IPS-15b (cell line): ENCODE data around the gene CBFA2T2.
"Not testable (repeated sequence)": the region's sequence is repeated elsewhere in the genome, so short reads cannot be mapped to it uniquely, and the experiment has no call there.

Experiments
- H3K27me3 ChIP-seq: one replicate; pipeline ENCODE4 v1.6.1; 2013; ENCODE audit warnings: low read length; ENCODE audit not compliant: control insufficient read depth, insufficient read depth
- H3K36me3 ChIP-seq: one replicate; pipeline ENCODE4 v1.6.1; 2013; ENCODE audit warnings: low read length; ENCODE audit not compliant: control insufficient read depth, insufficient read depth
- H3K4me1 ChIP-seq: one replicate; pipeline ENCODE4 v1.6.1; 2013; ENCODE audit warnings: mild to moderate bottlenecking, low read length; ENCODE audit not compliant: control insufficient read depth, insufficient read depth
- H3K4me3 ChIP-seq: one replicate; pipeline ENCODE4 v1.5.1; 2013; ENCODE audit warnings: low read depth, low read length
- H3K9ac ChIP-seq: one replicate; pipeline ENCODE4 v1.6.1; 2013; ENCODE audit warnings: low read depth, mild to moderate bottlenecking, low read length
- H3K9me3 ChIP-seq: one replicate; pipeline ENCODE4 v1.6.1; 2013; ENCODE audit warnings: mild to moderate bottlenecking, low read length; ENCODE audit not compliant: control insufficient read depth, insufficient read depth

CBFA2T2 gene

DNA sequence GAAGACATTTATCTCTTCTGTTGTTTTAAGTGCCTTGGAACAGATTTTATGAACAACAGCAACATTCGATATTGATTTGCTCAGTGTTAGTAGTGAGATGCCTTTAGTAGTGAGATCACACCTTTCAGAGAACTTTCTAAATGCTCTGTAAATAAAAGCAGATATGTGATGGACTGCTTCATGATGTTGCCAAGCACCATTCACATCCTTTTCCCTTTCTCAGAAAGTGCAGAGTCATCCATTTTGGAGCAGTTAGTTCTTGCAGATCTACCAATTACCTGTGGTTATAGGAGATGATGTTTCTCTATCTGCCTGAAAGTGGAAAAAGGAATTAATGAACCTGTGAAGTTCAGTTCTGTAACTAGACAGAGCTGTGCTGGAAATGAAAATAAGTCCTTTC is 27.0 kb downstream of the CBFA2T2 start:
- no peaks in the 10 kb centered on the region for H3K9me3 ChIP-seq
- no peak overlapping the region for H3K4me3 ChIP-seq
- H3K27me3 ChIP-seq: no peaks in the 10 kb centered on the region
- peaks cover 2% of the 10 kb centered on the region for H3K4me1 ChIP-seq
- no peaks in the 10 kb centered on the region for H3K36me3 ChIP-seq
- no peak overlapping the region for H3K9ac ChIP-seq

DNA sequence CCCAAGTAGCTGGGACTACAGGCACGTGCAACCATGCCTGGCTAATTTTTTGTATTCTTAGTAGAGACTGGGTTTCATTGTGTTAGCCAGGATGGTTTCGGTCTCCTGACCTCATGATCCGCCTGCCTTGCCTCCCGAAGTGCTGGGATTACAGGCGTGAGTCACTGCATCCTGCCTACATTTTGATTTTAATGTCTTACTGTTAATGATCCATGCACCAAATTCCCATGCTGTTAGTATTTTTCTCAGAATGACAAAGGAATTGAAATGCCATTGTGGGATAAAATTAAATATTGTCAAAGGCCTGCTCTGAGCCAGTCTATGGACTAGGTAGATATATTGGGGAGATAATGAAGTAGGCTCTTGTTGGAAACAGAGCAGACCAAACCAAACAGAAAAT is 28.2 kb downstream of the CBFA2T2 start:
- Histone ChIP-seq H3K9ac (no peak overlapping the region), H3K36me3 (no peaks in the 10 kb centered on the region), H3K4me1 (peaks cover 2% of the 10 kb centered on the region), H3K27me3 (no peaks in the 10 kb centered on the region), H3K4me3 (no peak overlapping the region), H3K9me3 (no peaks in the 10 kb centered on the region)

DNA sequence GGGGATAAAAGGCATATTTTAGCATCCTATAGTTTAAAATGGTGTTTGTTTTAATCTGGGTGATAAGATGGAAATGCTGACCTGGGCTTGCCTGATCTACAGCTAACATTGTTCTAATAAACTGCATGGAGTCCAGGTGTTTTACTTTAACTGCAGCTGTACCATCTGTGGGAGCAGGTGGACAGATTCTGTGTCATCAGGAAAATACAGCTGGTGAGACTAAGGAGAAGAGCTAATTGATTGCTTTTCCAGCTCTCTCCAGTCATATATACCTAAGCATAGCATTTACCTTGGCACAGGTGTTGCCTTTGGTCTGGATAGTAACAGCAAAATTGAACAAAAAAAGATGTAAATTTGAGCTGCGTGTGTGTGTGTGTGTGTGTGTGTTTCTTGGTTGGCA is 31.6 kb downstream of the CBFA2T2 start:
- H3K9me3 ChIP-seq: no peaks in the 10 kb centered on the region
- H3K4me3 ChIP-seq: no peak overlapping the region
- H3K4me1 ChIP-seq: peaks cover 2% of the 10 kb centered on the region
- no peaks in the 10 kb centered on the region for H3K27me3 ChIP-seq
- no peaks in the 10 kb centered on the region for H3K36me3 ChIP-seq
- no peak overlapping the region for H3K9ac ChIP-seq

DNA sequence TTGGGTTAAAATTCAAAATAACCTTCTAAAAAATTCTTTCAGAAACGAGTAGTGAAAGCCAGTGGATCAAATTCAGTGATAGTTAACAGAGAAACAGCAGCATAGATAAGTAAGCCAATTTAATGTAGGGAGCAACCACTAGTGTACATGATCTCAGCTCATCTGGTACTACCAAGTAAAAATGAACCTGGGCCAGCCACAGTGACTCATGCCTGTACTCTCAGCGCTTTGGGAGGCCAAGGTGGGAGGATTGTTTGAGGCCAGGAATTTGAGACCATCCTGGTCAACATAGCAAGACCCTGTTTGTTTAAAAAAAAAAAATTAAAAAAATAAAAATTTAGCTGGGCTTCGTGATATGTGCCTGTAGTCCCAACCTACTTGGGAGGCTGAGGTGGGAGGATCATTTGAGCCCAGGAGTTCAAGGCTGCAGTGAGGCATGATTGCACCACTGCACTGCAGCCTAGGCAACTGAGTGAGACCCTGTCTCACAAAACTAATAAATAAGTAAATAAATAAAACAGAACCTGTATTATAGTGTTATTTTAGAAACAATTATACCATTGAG is 32.4 kb downstream of the CBFA2T2 start:
- Histone ChIP-seq H3K9ac (no peak overlapping the region), H3K4me3 (no peak overlapping the region), H3K27me3 (no peaks in the 10 kb centered on the region), H3K36me3 (no peaks in the 10 kb centered on the region), H3K4me1 (peaks cover 2% of the 10 kb centered on the region), H3K9me3 (no peaks in the 10 kb centered on the region)

- no peaks in the 10 kb centered on the region for H3K36me3 ChIP-seq
- H3K4me1 ChIP-seq: no peaks in the 10 kb centered on the region
- H3K27me3 ChIP-seq: no peaks in the 10 kb centered on the region
- H3K9ac ChIP-seq: no peak overlapping the region
- H3K9me3 ChIP-seq: no peaks in the 10 kb centered on the region
- H3K4me3 ChIP-seq: no peak overlapping the region
Measured at GRCh38 chr20:33524261-33524660, 34.4 kb downstream of the CBFA2T2 start.

- H3K9me3 ChIP-seq: no peaks in the 10 kb centered on the region
Measured at GRCh38 chr20:33526769-33527168, 36.9 kb downstream of the CBFA2T2 start.

DNA sequence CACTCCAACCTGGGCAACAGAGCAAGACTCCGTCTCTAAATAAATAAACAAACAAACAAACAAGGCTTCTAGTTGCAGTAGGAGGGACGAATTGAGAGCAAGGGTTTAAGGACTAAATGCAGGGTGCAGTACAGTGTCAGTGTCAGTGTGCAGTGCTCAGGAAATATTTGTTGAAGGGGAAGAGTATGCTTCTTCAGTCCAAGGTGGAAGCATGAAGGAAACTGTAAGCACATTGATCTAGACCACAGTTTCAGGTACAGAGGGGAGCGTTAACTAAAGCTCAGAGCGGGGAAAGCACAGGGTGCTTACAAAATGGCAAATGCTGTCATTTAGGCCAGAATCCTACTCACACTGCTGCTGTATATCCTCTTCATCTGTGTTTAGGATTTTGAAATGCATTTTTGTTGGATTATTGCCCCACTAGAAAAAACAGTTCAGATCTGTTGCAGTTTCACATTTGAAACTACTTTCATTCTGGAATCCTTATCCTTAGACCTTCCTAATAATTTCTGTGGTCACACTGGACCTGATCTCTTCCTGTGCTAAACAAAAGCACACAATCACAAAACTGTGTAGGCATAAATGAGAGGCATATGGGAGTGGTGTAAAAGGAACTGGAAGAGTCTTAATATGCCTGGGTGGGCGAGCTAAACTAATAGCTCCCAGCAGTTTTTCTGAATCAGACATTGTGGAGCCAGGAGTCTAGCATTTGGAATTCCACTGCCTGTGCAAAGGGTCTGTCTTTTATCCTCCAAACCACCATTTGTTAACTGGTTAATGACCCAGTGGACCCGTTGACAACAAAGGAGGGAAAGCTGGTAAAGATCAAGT is 41.4 kb downstream of the CBFA2T2 start:
- no peak overlapping the region for H3K9ac ChIP-seq

More at GRCh38 chr20:33526769-33527168, 36.9 kb downstream of the CBFA2T2 start:
- Histone ChIP-seq H3K4me3 (no peak overlapping the region), H3K9ac (no peak overlapping the region), H3K36me3 (no peaks in the 10 kb centered on the region), H3K4me1 (no peaks in the 10 kb centered on the region), H3K27me3 (no peaks in the 10 kb centered on the region)

DNA sequence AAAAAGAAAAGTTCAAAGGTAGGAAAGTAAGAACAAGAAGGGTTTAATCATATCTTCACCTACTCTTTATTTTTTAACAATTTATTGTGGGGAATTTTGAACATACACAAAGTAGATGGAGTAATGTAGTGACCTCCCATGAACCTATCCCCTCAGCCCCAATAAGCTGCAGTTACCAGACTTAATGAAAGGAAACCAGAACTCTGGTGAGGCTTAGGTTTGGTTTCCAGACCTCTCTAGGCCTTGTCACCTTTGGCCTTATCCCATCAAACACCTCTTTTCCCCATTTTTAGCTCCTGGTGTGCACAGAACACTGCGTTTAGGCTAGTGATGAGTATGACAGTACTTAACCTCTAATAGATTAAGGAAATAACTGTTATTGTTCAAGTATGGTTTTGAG is 42.0 kb downstream of the CBFA2T2 start:
- no peaks in the 10 kb centered on the region for H3K36me3 ChIP-seq
- H3K9ac ChIP-seq: no peak overlapping the region
- no peaks in the 10 kb centered on the region for H3K4me1 ChIP-seq
- no peaks in the 10 kb centered on the region for H3K27me3 ChIP-seq
- no peaks in the 10 kb centered on the region for H3K9me3 ChIP-seq
- H3K4me3 ChIP-seq: no peak overlapping the region

More for the DNA sequence above, 41.4 kb downstream of the CBFA2T2 start:
- Histone ChIP-seq H3K27me3 (no peaks in the 10 kb centered on the region), H3K4me1 (no peaks in the 10 kb centered on the region), H3K9me3 (no peaks in the 10 kb centered on the region), H3K4me3 (no peak overlapping the region), H3K36me3 (no peaks in the 10 kb centered on the region)

GRCh38 chr20:33532753-33533459 is 43.0 kb downstream of the CBFA2T2 start:
- Histone ChIP-seq H3K27me3 (no peaks in the 10 kb centered on the region), H3K9ac (no peak overlapping the region), H3K4me1 (no peaks in the 10 kb centered on the region), H3K36me3 (no peaks in the 10 kb centered on the region), H3K9me3 (no peaks in the 10 kb centered on the region), H3K4me3 (no peak overlapping the region)

GRCh38 chr20:33535717-33536116 is 45.8 kb downstream of the CBFA2T2 start:
- H3K27me3 ChIP-seq, H3K9ac ChIP-seq, H3K4me1 ChIP-seq, H3K4me3 ChIP-seq, H3K36me3 ChIP-seq, H3K9me3 ChIP-seq: not testable (repeated sequence)

GRCh38 chr20:33537608-33538007 is 47.7 kb downstream of the CBFA2T2 start:
- Histone ChIP-seq H3K9me3 (no peaks in the 10 kb centered on the region), H3K9ac (no peak overlapping the region), H3K36me3 (no peaks in the 10 kb centered on the region), H3K4me3 (no peak overlapping the region), H3K4me1 (no peaks in the 10 kb centered on the region), H3K27me3 (no peaks in the 10 kb centered on the region)

GRCh38 chr20:33539129-33539528 is 49.2 kb downstream of the CBFA2T2 start:
- H3K4me3 ChIP-seq: no peak overlapping the region
- no peak overlapping the region for H3K9ac ChIP-seq

More at GRCh38 chr20:33539129-33539528, 49.2 kb downstream of the CBFA2T2 start:
- H3K27me3 ChIP-seq: no peaks in the 10 kb centered on the region
- no peaks in the 10 kb centered on the region for H3K9me3 ChIP-seq
- no peaks in the 10 kb centered on the region for H3K36me3 ChIP-seq
- H3K4me1 ChIP-seq: no peaks in the 10 kb centered on the region
